IPS-18c (cell line): Measurements from ENCODE around the gene SERAC1.
"Not testable (repeated sequence)": the region's sequence is repeated elsewhere in the genome, so short reads cannot be mapped to it uniquely, and the experiment has no call there.

Experiments used
- H3K4me3 ChIP-seq: 2 replicates; pipeline ENCODE4 v1.7.0; 2013; ENCODE audit warnings: low read depth, mild to moderate bottlenecking, low read length, moderate library complexity; ENCODE audit not compliant: insufficient read depth
- H3K9me3 ChIP-seq: one replicate; pipeline ENCODE4 v1.6.1; 2013; ENCODE audit warnings: mild to moderate bottlenecking, low read length, moderate library complexity; ENCODE audit not compliant: control insufficient read depth, insufficient read depth

The SERAC1 gene

DNA sequence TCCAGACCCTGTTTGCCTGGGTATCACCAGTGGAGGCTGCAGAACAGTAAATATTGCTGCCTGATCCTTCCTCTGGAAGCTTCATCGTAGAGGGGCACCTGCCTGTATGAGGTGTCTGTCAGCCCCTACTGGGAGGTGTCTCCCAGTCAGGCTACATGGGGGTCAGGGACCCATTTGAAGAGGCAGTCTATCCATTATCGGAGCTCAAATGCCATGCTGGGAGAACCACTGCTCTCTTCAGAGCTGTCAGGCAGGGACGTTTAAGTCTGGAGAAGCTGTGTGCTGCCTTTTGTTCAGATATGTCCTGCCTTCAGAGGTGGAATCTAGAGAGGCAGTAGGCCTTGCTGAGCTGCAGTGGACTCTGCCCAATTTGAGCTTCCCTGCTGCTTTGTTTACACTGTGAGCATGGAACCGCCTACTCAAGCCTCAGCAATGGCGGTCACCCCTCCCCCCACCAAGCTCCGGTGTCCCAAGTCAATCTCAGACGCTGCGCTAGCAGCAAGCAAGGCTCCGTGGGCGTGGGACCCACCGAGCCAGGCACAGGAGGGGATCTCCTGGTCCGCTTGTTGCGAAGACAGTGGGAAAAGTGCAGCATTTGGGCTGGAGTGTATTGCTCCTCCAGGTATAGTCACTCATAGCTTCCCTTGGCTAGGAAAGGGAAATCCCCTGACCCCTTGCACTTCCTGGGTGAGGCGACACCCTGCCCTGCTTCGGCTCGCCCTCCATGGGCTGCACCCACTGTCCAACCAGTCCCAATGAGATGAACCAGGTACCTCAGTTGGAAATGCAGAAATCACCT, 15.3 kb upstream of the SERAC1 start:
- not testable (repeated sequence) for H3K4me3 ChIP-seq, H3K9me3 ChIP-seq

- H3K9me3 ChIP-seq, H3K4me3 ChIP-seq: not testable (repeated sequence)
These were observed 9.7 kb upstream of the SERAC1 start for GRCh38 chr6:158177712-158178111.

DNA sequence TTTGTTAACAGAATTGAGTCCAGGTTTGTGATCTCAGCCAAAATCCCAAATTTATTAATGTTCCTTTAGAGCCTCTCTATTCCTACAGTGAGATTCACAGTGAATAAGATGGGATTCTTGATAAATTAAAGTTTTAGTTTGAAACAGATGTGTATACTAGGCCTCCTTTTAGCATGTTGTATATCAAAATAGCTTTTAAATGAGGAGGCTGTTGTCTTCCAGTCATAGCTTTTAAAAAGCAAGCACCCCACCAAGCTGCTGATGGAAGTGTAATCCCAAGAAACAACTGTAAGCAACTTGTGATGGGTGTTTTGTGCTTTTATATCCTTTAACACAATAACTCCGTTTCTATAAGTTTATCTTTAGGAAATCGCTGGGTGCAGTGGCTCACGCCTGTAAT, 7.0 kb upstream of the SERAC1 start:
- no peaks in the 10 kb centered on the region for H3K9me3 ChIP-seq

GRCh38 chr6:158174514-158174913, 6.5 kb upstream of the SERAC1 start:
- H3K4me3 ChIP-seq = no peak overlapping the region

More for the DNA sequence above, 7.0 kb upstream of the SERAC1 start:
- H3K4me3 ChIP-seq = no peak overlapping the region

DNA sequence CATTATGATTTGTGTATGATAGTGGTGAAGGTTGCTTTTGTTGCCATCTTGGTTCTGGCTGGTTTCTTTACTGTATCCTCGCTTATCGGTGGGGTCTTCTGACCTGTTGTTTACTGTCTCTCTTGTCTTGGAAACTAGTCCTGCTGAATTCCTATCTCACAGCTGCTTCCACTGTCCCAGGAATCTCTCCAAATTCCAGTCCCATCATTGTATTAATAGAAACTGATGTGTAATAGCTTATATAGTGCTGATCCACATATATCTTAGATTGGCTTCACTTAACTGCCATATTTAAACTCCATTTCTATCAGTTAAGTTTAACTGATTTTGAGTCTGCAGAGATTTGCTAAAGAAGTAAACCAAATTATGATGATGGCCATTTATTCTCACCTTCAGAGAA, 6.0 kb upstream of the SERAC1 start:
- Histone ChIP-seq H3K9me3 (no peaks in the 10 kb centered on the region), H3K4me3 (no peak overlapping the region)

More at GRCh38 chr6:158174514-158174913, 6.5 kb upstream of the SERAC1 start:
- no peaks in the 10 kb centered on the region for H3K9me3 ChIP-seq

GRCh38 chr6:158172001-158172400, 3.9 kb upstream of the SERAC1 start:
- no peak overlapping the region for H3K4me3 ChIP-seq

GRCh38 chr6:158170656-158171081, 2.6 kb upstream of the SERAC1 start:
- Histone ChIP-seq H3K4me3 (no peak overlapping the region), H3K9me3 (peaks cover 2% of the 10 kb centered on the region)

More at GRCh38 chr6:158172001-158172400, 3.9 kb upstream of the SERAC1 start:
- H3K9me3 ChIP-seq = peaks cover 2% of the 10 kb centered on the region

- not testable (repeated sequence) for H3K9me3 ChIP-seq, H3K4me3 ChIP-seq
These were observed 1.6 kb upstream of the SERAC1 start for GRCh38 chr6:158169634-158170033.

DNA sequence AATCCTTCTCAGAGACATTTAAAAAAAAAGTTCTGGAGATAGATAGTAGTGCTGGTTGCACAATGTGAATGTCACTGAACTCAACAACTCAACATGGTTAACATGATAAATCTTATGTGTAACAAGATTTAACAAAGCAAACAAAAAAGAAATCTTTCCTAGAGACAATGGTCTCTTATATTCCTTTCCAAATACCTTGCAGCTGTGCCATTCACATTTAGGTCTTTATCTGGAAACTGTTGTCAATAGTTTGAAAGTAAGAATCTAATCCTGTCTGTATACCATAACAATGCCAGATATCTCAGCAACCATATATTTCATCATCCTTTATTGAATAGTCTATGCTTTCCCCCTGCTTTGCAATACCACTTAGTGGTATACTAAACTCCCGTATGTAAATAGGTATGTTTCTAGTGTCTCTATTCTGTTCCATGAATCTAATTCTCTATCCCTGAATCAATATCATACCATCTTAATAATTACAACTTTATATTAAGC, 2.1 kb downstream of the SERAC1 start:
- Histone ChIP-seq H3K4me3 (no peak overlapping the region), H3K9me3 (peaks cover 2% of the 10 kb centered on the region)

GRCh38 chr6:158164579-158165170, 3.4 kb downstream of the SERAC1 start:
- peaks cover 2% of the 10 kb centered on the region for H3K9me3 ChIP-seq

GRCh38 chr6:158161566-158162254, 6.4 kb downstream of the SERAC1 start:
- no peak overlapping the region for H3K4me3 ChIP-seq
- no peaks in the 10 kb centered on the region for H3K9me3 ChIP-seq

More at GRCh38 chr6:158164579-158165170, 3.4 kb downstream of the SERAC1 start:
- no peak overlapping the region for H3K4me3 ChIP-seq

GRCh38 chr6:158160932-158161539, 7.0 kb downstream of the SERAC1 start:
- Histone ChIP-seq H3K4me3 (no peak overlapping the region), H3K9me3 (no peaks in the 10 kb centered on the region)

- no peak overlapping the region for H3K4me3 ChIP-seq
- H3K9me3 ChIP-seq = no peaks in the 10 kb centered on the region
These were observed 9.3 kb downstream of the SERAC1 start for GRCh38 chr6:158158748-158159147.

DNA sequence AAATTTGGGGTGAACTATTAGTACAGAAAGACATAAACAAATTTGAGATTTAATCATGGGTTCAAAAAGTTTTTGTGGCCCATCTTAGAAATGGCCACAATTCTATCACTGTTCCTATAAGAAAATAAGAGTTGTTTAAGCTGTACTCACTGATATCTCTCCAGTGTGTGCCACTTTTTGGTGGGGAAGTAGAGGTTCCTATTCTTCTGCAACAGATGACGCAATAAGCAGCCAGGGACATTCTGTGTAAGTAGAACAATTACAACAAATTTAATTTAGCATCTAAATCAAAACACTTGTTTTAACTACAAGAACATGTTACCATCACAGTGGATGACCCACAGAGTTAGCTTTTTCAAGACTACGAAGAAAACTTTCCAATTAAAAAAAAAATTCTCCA, 9.9 kb downstream of the SERAC1 start:
- no peak overlapping the region for H3K4me3 ChIP-seq
- H3K9me3 ChIP-seq = no peaks in the 10 kb centered on the region

- Histone ChIP-seq H3K9me3 (no peaks in the 10 kb centered on the region), H3K4me3 (no peak overlapping the region)
These were observed 10.8 kb downstream of the SERAC1 start for GRCh38 chr6:158157064-158157764.

DNA sequence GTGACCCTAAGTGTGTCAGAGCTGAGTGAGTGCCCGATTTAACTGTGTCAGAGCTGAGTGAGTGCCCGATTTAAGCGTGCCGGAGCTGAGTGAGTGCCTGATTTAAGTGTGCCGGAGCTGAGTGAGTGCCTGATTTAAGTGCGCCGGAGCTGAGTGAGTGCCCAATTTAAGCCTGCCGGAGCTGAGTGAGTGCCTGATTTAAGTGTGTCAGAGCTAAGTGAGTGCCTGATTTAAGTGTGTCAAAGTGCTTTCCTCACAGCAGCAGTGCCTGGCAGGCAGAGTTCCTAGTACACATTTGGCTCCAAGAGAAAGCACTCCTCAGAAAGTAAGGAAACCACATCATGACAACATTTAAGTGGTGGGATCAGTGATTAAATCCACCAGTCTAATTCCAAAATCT, 13.2 kb downstream of the SERAC1 start:
- Histone ChIP-seq H3K4me3 (no peak overlapping the region), H3K9me3 (no peaks in the 10 kb centered on the region)

GRCh38 chr6:158153576-158153975, 14.5 kb downstream of the SERAC1 start:
- Histone ChIP-seq H3K9me3 (no peaks in the 10 kb centered on the region), H3K4me3 (no peak overlapping the region)
